SK-N-SH treated with all-trans-retinoic acid at 6 μM for 48 hours (cell line): ENCODE results near the gene CCDC102A.

Experiments
- BACH2 ChIP-seq: fragments of 250-450 bp; sonication (Bioruptor Pico); IDR thresholded peaks from 2 replicates; pipeline ENCODE4 v1.9.0; 2021; ENCODE audit warnings: mild to moderate bottlenecking, borderline replicate concordance
- RARB ChIP-seq: fragments of 250-450 bp; sonication (Bioruptor Pico); IDR thresholded peaks from 2 replicates; pipeline ENCODE4 v1.8.0; 2021; ENCODE audit warnings: mild to moderate bottlenecking, moderate library complexity
- SNAI2 ChIP-seq: fragments of 250-450 bp; sonication (Bioruptor Pico); IDR thresholded peaks from 2 replicates; pipeline ENCODE4 v1.5.0; 2020; ENCODE audit warnings: mild to moderate bottlenecking, moderate library complexity
- TF ChIP-seq, protein P1 (sequence below): fragments of 250-450 bp; sonication (Bioruptor Pico); IDR thresholded peaks from 2 replicates; pipeline ENCODE4 v1.5.0; 2020; ENCODE audit warnings: mild to moderate bottlenecking, moderate library complexity

DNA sequence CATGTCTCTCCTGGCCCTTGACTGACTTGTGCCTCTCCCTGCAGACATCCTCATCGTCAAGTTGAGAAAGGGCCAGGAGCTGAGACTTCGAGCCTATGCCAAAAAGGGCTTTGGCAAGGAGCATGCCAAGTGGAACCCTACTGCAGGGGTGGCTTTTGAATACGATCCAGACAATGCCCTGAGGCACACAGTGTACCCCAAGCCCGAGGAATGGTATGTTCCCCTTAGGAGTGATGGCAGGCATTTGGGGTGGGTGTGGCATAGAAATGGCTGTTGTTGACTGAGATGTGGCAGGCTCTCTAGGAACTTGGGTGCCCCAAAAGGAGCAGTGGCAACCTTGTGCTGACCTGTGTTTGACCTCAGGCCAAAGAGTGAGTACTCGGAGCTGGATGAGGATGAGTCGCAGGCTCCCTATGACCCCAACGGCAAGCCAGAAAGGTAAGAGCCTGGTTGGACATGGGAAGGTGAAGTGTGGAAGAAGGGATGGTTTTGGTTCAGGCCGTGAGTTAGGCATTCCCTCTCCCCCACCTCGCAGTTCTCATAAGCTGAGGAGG lies 66.4 kb downstream of the CCDC102A start:
- TF ChIP-seq RARB (CRISPR knock-in tag) (no peak), BACH2 (no peak), SNAI2 (CRISPR knock-in tag) (no peak)
- TF ChIP-seq, protein P1, sequence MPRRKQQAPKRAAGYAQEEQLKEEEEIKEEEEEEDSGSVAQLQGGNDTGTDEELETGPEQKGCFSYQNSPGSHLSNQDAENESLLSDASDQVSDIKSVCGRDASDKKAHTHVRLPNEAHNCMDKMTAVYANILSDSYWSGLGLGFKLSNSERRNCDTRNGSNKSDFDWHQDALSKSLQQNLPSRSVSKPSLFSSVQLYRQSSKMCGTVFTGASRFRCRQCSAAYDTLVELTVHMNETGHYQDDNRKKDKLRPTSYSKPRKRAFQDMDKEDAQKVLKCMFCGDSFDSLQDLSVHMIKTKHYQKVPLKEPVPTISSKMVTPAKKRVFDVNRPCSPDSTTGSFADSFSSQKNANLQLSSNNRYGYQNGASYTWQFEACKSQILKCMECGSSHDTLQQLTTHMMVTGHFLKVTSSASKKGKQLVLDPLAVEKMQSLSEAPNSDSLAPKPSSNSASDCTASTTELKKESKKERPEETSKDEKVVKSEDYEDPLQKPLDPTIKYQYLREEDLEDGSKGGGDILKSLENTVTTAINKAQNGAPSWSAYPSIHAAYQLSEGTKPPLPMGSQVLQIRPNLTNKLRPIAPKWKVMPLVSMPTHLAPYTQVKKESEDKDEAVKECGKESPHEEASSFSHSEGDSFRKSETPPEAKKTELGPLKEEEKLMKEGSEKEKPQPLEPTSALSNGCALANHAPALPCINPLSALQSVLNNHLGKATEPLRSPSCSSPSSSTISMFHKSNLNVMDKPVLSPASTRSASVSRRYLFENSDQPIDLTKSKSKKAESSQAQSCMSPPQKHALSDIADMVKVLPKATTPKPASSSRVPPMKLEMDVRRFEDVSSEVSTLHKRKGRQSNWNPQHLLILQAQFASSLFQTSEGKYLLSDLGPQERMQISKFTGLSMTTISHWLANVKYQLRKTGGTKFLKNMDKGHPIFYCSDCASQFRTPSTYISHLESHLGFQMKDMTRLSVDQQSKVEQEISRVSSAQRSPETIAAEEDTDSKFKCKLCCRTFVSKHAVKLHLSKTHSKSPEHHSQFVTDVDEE (CRISPR knock-in tag), result no peak
